HG03460 (cell line): ENCODE results near the gene TXN2.

ENCODE experiments used
- ATAC-seq: cut with Tn5 transposase; IDR thresholded peaks from one replicate; pipeline ENCODE4 v1.9.1; 2021; ENCODE audit not compliant: unreplicated experiment

TXN2 gene

DNA sequence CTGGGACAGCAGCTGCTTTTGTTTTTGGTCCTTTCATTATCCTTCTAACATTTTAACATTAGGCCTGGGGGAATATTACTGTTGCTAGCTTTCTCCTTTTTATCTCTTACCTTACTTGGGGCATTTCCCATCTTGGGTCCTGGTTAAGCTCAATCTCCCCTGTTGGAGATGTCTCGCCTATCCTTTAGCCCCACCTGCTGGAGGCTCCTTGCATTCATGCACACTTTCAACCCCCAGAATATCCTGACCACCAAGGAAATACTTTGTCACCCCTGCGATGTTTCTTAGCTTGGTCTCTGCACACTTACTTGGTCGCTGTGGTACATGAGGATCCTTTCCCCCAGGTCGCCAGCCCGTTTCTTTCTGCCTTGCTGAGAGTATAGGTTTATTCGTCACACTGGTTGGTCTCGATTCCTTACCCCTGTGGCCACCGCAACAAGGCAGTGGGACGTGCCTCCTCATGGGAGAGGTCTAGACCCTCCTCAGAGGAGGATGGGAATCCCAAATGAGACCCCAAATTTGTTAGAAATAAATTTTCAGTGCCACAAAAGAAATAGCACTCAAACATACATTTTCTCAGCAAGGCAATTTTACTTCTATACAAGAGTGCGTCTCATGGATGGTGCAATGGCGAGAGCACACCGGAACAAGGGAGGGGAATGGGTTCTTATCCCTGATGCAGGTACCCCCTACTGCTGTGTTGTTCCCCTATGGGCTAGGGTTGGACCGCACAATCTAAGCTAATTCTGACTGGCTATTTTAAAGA, 5.4 kb upstream of the TXN2 start:
- no peak for ATAC-seq

GRCh38 chr22:36480941-36481392, 473 bp downstream of the TXN2 start:
- ATAC-seq = no peak

GRCh38 chr22:36478966-36479365, 2.5 kb downstream of the TXN2 start:
- ATAC-seq = no peak

DNA sequence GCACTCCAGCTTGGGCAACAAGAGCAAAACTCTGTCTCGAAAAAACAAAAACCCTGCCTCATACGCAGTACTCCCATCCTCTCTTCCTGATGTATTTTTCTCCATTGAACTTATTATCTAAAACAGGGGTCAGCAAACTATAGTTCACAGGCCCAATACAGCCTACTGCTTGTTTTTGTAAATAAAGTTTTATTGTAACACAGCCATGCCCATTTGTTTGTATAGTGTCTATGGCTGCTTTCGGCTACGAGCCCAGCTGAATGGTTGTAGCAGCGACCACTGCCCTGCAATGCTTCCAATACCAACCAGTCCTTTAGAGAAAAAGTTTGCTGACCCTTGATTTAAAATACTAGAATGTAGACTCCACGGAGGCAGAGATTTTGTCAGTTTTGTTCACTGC, 6.1 kb downstream of the TXN2 start:
- no peak for ATAC-seq

DNA sequence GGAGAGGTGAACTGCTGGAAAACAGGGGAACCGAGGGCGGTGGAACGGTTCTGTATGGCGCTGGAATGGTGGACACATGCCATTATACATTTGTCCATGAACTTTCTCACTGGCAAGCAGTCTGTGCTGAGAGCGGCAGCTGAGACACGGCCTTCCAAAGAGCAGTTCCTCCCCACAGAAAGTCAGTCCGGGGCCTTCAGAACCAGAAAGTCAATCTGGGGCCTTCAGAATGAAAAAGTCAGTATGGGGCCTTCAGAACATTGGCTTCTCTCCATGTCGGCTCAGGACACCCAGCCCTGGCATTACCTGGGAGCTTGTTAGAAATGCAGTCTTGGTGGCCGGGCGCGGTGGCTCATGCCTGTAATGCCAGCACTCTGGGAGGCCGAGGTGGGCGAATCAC, 8.8 kb downstream of the TXN2 start:
- ATAC-seq = no peak

- no peak for ATAC-seq
Measured at GRCh38 chr22:36471341-36471821, 10.1 kb downstream of the TXN2 start.

- ATAC-seq = no peak
Measured at GRCh38 chr22:36470994-36471331, 10.5 kb downstream of the TXN2 start.

DNA sequence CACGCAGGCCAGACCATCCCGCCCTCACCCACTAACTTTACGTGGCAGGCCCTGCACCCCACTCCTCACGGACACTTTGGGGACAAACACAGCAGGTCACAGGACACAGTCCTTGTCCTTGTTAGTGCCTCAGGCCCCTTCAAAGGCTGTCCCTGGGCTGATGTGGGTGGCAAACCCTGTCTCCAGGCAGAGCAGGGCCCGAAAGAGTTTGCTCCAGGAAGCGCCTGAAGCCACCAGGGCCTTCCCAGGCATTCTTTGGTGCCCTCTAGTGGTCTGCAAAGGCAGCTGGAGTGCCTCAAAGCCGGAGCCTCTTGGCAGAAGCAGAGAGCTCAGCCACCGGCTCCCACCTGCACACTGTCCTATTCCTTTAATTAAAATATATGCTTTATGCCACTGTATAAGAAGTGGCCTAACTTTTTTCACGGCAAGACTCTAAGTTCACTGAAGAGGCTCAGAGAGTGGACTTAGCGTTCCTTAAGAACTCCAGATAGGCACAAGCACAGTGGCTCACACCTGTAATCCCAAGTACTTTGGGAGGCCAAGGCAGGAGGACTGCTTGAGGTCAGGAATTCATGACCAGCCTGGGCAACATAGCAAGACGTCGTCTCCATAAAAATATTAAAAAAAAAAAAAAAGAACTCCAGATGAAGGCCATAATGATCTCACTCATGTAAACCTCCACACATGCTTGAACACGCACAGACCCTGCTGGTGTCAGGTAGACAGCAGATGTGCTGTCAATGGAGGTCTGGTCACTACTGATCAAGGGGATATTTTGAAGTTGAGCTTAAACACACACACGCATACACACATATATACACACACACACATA, 11.1 kb downstream of the TXN2 start:
- ATAC-seq = no peak

- no peak for ATAC-seq
Measured at GRCh38 chr22:36469094-36469710, 12.2 kb downstream of the TXN2 start.

DNA sequence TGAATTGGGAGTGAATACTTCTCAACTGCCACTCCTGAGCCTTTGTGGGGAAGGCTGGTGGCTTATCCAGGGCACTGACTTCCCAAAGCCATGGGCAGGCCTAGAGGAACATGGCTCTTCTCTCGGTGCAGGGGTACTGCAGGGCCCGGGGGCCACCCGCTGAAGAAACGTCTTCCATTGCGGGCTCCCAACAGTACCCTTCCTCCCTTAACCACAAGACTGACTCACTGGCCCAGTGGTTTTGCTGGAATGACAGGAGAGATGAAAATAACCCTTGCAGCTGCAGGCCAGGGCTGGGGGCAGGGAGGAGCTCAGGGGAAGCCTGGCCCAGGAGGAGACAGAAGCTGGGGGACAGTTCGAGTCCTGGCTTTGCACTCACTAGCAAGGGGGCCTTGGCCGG, 13.5 kb downstream of the TXN2 start:
- no peak for ATAC-seq

- ATAC-seq = no peak
Measured at GRCh38 chr22:36467042-36467810, 14.2 kb downstream of the TXN2 start.

GRCh38 chr22:36466258-36466657, 15.2 kb downstream of the TXN2 start:
- ATAC-seq = no peak

- no peak for ATAC-seq
Measured at GRCh38 chr22:36465232-36466021, 16.0 kb downstream of the TXN2 start.

DNA sequence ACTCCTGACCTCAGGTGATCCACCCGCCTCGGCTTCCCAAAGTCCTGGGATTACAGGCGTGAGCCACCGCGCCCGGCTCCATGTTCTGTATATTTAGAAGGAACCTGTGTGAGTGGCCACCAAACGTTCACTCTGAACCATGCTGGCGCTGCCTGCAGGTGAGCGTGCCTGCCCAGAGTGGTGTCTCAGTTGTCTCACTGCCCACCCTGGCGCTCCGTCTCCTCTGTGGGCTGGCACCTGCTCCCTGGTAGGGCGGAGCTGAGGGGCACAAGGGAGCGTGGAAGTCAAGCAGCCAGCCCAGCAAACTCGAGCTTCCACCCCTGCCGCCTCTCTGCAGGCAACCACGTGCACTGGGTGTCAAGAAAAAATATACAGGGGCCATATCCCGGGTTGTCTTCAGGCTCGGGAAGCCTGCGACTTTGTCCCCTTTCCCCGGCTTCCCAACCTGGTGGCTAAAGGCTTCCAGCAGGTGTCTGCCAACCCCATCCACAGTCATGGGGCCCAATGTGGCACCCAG, 16.7 kb downstream of the TXN2 start:
- no peak for ATAC-seq

GRCh38 chr22:36463783-36464184, 17.7 kb downstream of the TXN2 start:
- ATAC-seq = no peak

GRCh38 chr22:36461665-36462649, 19.5 kb downstream of the TXN2 start:
- no peak for ATAC-seq

GRCh38 chr22:36460202-36460601, 21.2 kb downstream of the TXN2 start:
- no peak for ATAC-seq

GRCh38 chr22:36457688-36458450, 23.6 kb downstream of the TXN2 start:
- ATAC-seq = no peak
